HCT116 (cell line): ENCODE results near the gene PNRC1.

Experiments used
- CEBPB ChIP-seq: IDR thresholded peaks from 2 replicates; pipeline ENCODE4 v1.6.1; 2012; ENCODE audit warnings: low read depth
- EGR1 ChIP-seq: IDR thresholded peaks from 2 replicates; pipeline ENCODE4 v1.6.1; 2012; ENCODE audit warnings: low read depth
- POLR2A ChIP-seq: IDR thresholded peaks from 2 replicates; pipeline ENCODE4 v1.7.0; 2011; ENCODE audit warnings: borderline replicate concordance; ENCODE audit not compliant: insufficient read depth, insufficient read length; ENCODE audit errors: extremely low read depth
- TCF7L2 ChIP-seq: IDR thresholded peaks from 2 replicates; pipeline ENCODE4 v1.7.0; 2011; ENCODE audit warnings: borderline replicate concordance, inconsistent platforms; ENCODE audit not compliant: insufficient read depth, insufficient read length; ENCODE audit errors: extremely low read depth
- YY1 ChIP-seq: IDR thresholded peaks from 2 replicates; pipeline ENCODE4 v1.6.1; 2011; ENCODE audit warnings: low read length, low read depth, moderate library complexity, mild to moderate bottlenecking; ENCODE audit not compliant: insufficient replicate concordance; ENCODE audit errors: extremely low read depth
- TF ChIP-seq, protein P1 (sequence below), 3 experiments: fragments of 200-600 bp in 1 of 3; sonication (generic) in 1 of 3; IDR thresholded peaks in 2 of 3; conservative IDR thresholded peaks in 1 of 3; 2 replicates each; pipeline ENCODE4 v1.5.1; 2012 to 2017; ENCODE audit warnings: low read depth in 2 of 3, low read length in 2 of 3, antibody characterized with exemption in 1 of 3, borderline replicate concordance in 1 of 3, control low read depth in 1 of 3, mild to moderate bottlenecking in 1 of 3, mixed read lengths in 1 of 3, mixed run types in 1 of 3, moderate library complexity in 1 of 3; ENCODE audit not compliant: insufficient read depth in 1 of 3
- TF ChIP-seq, protein P2 (sequence below): IDR thresholded peaks from 2 replicates; pipeline ENCODE4 v1.6.1; 2012; ENCODE audit warnings: low read depth

DNA sequence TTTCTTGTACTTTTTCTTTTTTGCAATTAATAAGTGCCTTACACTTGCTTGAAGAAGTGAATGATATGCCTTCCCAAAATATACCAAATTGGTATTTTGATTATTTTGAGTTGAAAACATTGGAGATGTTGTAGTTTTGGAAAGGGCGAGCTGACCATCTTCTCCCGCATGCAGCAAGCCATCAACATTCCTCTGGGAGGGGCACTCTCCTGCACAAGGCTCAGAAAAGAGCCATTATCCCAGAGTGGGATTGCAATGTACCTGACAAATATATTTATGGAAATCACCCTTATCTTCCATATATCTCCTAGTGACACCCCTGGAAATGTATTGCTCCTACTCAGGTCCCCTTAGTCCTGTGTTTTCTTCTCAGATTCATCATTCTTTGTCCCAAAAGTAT, 22.8 kb upstream of the PNRC1 start:
- no peak for TF ChIP-seq TCF7L2
- no peak for TF ChIP-seq YY1
- TF ChIP-seq, protein P1, sequence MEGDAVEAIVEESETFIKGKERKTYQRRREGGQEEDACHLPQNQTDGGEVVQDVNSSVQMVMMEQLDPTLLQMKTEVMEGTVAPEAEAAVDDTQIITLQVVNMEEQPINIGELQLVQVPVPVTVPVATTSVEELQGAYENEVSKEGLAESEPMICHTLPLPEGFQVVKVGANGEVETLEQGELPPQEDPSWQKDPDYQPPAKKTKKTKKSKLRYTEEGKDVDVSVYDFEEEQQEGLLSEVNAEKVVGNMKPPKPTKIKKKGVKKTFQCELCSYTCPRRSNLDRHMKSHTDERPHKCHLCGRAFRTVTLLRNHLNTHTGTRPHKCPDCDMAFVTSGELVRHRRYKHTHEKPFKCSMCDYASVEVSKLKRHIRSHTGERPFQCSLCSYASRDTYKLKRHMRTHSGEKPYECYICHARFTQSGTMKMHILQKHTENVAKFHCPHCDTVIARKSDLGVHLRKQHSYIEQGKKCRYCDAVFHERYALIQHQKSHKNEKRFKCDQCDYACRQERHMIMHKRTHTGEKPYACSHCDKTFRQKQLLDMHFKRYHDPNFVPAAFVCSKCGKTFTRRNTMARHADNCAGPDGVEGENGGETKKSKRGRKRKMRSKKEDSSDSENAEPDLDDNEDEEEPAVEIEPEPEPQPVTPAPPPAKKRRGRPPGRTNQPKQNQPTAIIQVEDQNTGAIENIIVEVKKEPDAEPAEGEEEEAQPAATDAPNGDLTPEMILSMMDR (IDR thresholded peaks at IDR 0.05 in 2 of 3, conservative IDR thresholded peaks at IDR 0.05 in 1 of 3; ENCODE audit: borderline replicate concordance in 1 of 3, insufficient read depth in 1 of 3, low read depth in 2 of 3, low read length in 2 of 3): no peak
- no peak for TF ChIP-seq EGR1
- no peak for TF ChIP-seq POLR2A
- no peak for TF ChIP-seq CEBPB
- TF ChIP-seq, protein P2, sequence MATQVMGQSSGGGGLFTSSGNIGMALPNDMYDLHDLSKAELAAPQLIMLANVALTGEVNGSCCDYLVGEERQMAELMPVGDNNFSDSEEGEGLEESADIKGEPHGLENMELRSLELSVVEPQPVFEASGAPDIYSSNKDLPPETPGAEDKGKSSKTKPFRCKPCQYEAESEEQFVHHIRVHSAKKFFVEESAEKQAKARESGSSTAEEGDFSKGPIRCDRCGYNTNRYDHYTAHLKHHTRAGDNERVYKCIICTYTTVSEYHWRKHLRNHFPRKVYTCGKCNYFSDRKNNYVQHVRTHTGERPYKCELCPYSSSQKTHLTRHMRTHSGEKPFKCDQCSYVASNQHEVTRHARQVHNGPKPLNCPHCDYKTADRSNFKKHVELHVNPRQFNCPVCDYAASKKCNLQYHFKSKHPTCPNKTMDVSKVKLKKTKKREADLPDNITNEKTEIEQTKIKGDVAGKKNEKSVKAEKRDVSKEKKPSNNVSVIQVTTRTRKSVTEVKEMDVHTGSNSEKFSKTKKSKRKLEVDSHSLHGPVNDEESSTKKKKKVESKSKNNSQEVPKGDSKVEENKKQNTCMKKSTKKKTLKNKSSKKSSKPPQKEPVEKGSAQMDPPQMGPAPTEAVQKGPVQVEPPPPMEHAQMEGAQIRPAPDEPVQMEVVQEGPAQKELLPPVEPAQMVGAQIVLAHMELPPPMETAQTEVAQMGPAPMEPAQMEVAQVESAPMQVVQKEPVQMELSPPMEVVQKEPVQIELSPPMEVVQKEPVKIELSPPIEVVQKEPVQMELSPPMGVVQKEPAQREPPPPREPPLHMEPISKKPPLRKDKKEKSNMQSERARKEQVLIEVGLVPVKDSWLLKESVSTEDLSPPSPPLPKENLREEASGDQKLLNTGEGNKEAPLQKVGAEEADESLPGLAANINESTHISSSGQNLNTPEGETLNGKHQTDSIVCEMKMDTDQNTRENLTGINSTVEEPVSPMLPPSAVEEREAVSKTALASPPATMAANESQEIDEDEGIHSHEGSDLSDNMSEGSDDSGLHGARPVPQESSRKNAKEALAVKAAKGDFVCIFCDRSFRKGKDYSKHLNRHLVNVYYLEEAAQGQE: no peak
